Activated CD8-positive, alpha-beta memory T cell treated with anti-CD3 and anti-CD28 coated beads for 1 hour (primary cell): Measurements from ENCODE around the gene RHAG.
"Not testable (repeated sequence)": the region's sequence is repeated elsewhere in the genome, so short reads cannot be mapped to it uniquely, and the experiment has no call there.

Source experiments
- DNase-seq, 2 donors: peaks; one replicate each; pipeline ENCODE4 v3.0.0-alpha.2; 2020; ENCODE audit warnings: low read depth in 1 of 2; ENCODE audit errors: extremely low read depth in 1 of 2

Gene RHAG

GRCh38 chr6:49636713-49637349, at the start of gene RHAG:
TSS of gene RHAG (minus strand) at chr6:49636839. CDS start at chr6:49636812, 27 bp downstream.
- DNase-seq, result no peak

- DNase-seq, result no peak
These were observed 40.1 kb upstream of the RHAG start for GRCh38 chr6:49676671-49677281.

GRCh38 chr6:49675816-49676215, 39.2 kb upstream of the RHAG start:
- DNase-seq, result no peak

GRCh38 chr6:49668083-49668511, 31.5 kb upstream of the RHAG start:
- no peak for DNase-seq

GRCh38 chr6:49666930-49667757, 30.5 kb upstream of the RHAG start:
- no peak for DNase-seq

GRCh38 chr6:49666480-49666879, 29.8 kb upstream of the RHAG start:
- no peak for DNase-seq

- no peak for DNase-seq
These were observed 28.2 kb upstream of the RHAG start for GRCh38 chr6:49664817-49665216.

GRCh38 chr6:49664054-49664453, 27.4 kb upstream of the RHAG start:
- not testable (repeated sequence) for DNase-seq

- DNase-seq, result no peak
These were observed 26.2 kb upstream of the RHAG start for GRCh38 chr6:49662892-49663261.

- no peak for DNase-seq
These were observed 25.7 kb upstream of the RHAG start for GRCh38 chr6:49662231-49662891.

- DNase-seq, result no peak
These were observed 17.3 kb upstream of the RHAG start for GRCh38 chr6:49653942-49654341.

- no peak for DNase-seq
These were observed 16.8 kb upstream of the RHAG start for GRCh38 chr6:49653438-49653837.

GRCh38 chr6:49651239-49651638, 14.6 kb upstream of the RHAG start:
- no peak for DNase-seq

- DNase-seq, result no peak
These were observed 13.3 kb upstream of the RHAG start for GRCh38 chr6:49649988-49650387.

GRCh38 chr6:49648036-49648435, 11.4 kb upstream of the RHAG start:
- DNase-seq, result no peak

GRCh38 chr6:49647476-49647875, 10.8 kb upstream of the RHAG start:
- DNase-seq, result no peak

- no peak for DNase-seq
These were observed 10.3 kb upstream of the RHAG start for GRCh38 chr6:49646942-49647341.

GRCh38 chr6:49646130-49646824, 9.6 kb upstream of the RHAG start:
- DNase-seq, result no peak

- DNase-seq, result no peak
These were observed 8.5 kb upstream of the RHAG start for GRCh38 chr6:49645139-49645538.

GRCh38 chr6:49639177-49639817, 2.7 kb upstream of the RHAG start:
- DNase-seq, result no peak
